GM18861 (cell line): ENCODE data around the gene KIF13A.
"Not testable (repeated sequence)": the region's sequence is repeated elsewhere in the genome, so short reads cannot be mapped to it uniquely, and the experiment has no call there.

Experiments
- ATAC-seq: cut with Tn5 transposase; IDR thresholded peaks from one replicate; pipeline ENCODE4 v1.9.1; 2021; ENCODE audit not compliant: unreplicated experiment

Gene KIF13A

GRCh38 chr6:17877196-17877894 is 110.1 kb downstream of the KIF13A start:
- ATAC-seq: no peak

- no peak for ATAC-seq
Measured at GRCh38 chr6:17874753-17875152, 112.7 kb downstream of the KIF13A start.

- no peak for ATAC-seq
Measured at GRCh38 chr6:17872908-17873307, 114.5 kb downstream of the KIF13A start.

DNA sequence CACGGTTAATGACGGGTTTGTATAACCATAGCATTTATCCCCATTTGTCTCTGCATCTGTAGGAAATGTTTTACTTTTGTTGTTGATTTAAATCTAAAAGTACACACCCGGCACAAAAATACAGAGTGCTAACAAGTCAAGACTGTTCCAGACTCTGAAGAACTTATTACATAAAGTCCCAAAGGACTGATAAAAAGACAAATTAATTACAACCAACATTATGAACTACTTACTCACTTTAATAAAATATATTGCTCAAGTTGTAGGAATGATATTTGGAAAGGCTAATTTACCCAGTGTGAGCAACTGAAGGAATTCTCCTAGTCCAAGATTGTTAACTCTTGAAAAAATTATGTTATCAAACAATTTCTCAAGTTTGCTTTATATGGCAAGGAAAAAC is 115.6 kb downstream of the KIF13A start:
- no peak for ATAC-seq

GRCh38 chr6:17871189-17871519 is 116.3 kb downstream of the KIF13A start:
- ATAC-seq: no peak

DNA sequence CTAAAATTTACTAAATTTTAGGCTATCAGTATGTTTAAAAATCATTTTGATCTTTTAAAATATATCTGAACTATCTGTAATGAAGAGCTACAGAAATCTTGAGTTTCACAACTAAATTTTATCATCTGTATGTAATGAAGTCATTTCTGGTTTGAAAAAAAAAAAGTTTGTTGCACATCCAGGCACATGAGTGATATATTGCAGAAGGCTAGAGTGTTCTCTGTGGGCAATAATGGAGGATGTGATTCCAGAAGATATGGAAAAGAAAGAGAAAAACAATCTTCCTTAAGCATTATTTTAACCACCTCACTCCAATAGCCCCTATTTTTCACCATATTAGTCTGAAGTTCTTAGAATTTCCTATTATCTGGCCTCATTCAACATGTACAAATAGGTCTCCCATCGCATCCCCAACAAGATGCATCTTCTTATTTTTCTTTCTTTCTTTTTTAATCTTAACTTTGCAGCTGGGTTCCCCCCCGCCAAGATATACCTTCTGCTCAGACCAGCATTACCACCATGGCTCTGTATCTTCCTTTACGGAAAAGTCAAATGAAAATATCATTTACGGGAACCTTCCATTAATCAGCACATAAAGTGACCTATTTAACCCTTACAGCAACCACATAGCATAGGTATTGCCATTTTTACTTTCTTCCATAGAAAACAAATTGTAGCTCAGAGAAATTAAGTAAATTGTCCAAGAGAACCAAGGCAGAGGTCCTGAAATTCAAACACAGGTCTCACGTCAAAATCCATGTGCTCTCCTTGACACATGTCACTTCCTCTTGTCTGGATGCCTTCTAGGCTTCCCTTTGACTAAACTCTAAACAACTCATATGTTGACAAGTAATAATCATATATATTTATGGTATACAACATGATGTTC is 116.9 kb downstream of the KIF13A start:
- no peak for ATAC-seq

- no peak for ATAC-seq
Measured at GRCh38 chr6:17869753-17870050, 117.7 kb downstream of the KIF13A start.

GRCh38 chr6:17869010-17869752 is 118.3 kb downstream of the KIF13A start:
- ATAC-seq: no peak

DNA sequence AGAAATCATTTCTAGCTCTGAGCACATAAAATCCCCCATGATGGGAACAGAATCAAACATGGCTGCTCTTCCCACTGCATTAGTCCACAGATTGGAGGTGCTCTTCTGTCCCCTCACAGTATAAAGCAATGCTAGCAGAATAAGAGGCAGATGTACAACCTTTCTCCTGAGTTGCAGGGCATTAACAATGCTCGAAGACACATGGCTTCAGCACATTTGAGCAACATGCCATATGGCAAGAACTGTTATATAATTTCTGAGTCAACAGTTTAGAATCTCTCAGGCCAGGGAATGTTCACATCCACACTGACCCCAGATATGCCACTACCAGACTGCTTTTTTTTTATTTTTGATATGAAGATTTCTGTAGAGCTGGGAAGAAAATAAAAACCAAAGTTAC is 119.6 kb downstream of the KIF13A start:
- no peak for ATAC-seq

GRCh38 chr6:17866876-17867444 is 120.5 kb downstream of the KIF13A start:
- no peak for ATAC-seq

GRCh38 chr6:17865798-17866725 is 121.4 kb downstream of the KIF13A start:
- no peak for ATAC-seq

DNA sequence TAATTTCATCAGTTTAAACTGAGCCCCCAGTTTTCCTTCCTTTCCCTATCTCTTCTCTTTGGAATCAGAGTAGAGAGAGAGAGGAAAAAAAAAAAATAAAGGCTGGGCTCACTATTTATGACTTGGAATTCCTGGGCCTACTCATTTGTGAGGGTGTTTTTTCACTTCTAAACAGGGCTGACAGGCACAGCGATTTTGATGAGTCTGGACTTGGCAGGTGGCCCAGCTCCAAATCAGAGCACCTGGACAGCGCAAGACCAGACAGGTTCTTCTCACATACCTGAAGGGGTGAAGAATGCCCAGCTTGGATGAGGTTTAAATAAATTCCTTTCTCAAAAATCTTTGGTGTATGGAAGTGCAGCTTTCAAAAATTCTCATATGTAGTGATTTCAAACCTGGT is 122.2 kb downstream of the KIF13A start:
- no peak for ATAC-seq

DNA sequence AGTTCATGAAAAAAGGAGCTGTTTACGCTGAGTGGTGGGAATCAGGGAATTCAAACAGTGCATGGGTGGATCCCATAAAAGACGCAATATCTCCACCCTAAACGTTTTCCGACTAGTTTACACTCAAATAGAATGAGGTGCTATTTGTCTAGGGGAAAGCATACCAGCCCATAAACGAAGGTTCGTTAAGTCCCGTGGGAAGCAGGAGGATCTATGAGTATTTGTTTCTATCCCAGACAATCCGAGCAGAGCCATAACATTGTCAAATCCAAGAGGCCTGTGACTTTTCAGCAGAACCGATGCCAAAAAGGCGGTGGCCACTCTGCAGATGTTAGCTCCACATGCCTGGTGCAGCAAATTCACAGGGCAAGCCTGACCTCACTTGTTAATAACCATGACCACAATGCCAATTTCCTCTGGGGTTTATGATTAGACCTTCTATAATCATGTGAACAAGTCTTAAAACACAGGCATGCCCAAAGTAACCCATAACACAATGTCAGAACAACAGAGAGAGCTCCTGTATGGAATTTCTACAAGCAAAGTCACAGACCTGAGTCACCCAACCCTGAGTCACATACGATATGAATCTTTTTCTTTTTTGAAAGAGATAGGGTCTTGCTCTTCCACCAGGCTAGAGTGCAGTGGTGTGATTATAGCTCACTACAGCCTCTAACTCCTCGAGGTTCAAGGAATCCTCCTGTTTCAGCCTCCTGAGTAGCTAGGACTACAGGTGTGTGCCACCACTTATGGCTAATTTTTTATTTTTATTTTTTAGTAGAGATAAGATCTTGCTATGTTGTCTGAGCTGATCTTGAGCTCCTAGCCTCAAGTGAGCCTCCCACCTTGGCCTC is 123.3 kb downstream of the KIF13A start:
- ATAC-seq: no peak

- ATAC-seq: no peak
Measured at GRCh38 chr6:17861361-17861760, 126.1 kb downstream of the KIF13A start.

DNA sequence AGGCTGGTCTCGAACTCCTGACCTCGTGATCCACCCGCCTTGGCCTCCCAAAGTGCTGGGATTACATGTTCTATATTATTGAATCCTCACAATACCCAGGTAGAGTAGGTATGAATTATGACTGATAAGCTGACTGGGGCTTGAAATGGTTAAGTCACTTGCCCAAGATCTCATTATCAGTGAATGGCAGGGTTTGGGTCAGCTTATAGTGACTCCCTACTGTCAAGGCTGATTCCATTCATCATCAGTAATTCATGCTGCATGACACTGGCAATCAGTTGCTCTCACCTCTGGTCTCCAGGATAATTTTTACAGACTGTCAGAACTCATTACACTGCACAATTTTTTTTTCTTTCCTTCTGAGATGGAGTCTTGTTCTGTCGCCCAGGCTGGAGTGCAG is 127.6 kb downstream of the KIF13A start:
- no peak for ATAC-seq

DNA sequence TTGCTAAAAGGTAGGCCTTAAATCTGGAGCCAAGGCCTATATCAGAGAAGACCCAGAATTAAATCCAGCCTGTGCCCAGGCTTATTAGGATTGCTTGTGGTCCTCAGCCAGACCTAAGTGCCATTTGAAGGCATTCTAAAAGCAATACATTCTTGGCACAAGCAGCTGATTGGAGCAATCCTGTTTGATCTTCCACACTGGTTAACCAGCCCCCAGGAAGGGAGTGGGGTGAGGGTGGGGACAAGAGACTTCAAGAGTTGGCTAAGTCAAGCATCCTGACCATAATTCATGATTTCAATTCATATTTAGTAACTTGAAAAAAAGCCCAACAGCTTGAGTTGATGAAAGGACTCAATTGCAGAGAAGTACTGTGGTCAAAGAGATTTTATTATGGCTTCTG is 128.9 kb downstream of the KIF13A start:
- ATAC-seq: no peak

DNA sequence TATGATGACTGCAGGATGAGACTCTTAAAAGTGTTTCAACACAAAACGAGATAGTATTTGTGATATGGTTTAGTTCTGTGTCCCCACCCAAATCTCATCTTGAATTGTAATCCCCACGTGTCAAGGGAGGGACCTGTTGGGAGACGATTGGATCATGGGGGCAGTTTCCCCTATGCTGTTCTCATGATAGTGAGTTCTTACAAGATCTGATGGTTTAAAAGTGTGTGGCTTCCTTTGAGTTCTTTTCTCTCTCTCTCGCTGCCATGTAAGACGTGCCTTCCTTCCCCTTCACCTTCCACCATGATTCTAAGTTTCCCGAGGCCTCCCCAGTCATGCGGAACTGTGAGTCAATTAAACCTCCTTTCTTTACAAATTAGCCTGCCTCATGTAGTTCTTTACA is 130.2 kb downstream of the KIF13A start:
- ATAC-seq: not testable (repeated sequence)

DNA sequence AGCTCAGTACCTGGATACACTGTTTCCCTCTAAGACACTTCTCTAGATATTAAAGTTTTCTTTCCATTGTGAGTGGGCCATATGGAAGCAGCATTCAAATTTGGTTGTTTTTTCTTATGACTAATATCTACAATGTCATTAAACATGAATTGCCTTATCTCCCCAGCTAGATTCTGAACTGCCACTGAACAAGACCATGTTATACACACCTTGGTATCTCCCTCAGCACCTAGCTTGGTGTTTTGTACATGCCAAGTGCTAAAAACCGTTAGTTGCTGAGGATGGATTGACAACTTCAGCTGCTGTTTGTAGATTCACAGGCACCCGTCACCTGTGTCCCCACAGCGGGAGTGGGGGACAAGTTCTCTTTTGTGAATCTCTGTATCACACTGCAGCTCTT is 131.1 kb downstream of the KIF13A start:
- ATAC-seq: no peak

GRCh38 chr6:17855381-17855780 is 132.1 kb downstream of the KIF13A start:
- ATAC-seq: no peak

DNA sequence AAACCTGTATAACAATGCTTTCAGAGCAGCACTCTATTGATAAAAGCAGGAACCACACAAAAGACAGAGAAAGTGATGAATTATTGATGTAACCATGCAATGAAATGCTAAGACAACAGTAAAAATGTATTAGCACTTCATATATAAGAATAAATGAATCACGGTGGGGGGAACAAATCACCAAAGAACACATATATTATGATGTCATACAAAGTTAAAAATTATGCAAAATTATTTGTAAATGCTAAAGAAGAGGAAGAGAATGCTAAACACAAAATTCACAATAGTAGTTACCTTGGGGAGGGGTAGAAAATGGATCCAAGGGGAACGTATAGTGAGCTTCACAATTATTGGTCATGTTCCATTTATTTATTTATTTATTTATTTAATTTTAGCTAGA is 133.9 kb downstream of the KIF13A start:
- ATAC-seq: no peak
